Neural cell (in vitro differentiated cells): ENCODE data around the gene FAF2.

Source experiments
- CTCF ChIP-seq: fragments of 450-650 bp; IDR thresholded peaks from 2 replicates; pipeline ENCODE4 v1.5.1; 2014; ENCODE audit warnings: antibody characterized with exemption, mild to moderate bottlenecking, moderate library complexity; ENCODE audit not compliant: poor library complexity, severe bottlenecking
- EZH2 ChIP-seq: fragments of 200-600, 300-800 bp; shearing (Covaris generic), sonication (generic); IDR thresholded peaks from 2 replicates; pipeline ENCODE4 v1.6.1; 2014; ENCODE audit warnings: antibody characterized with exemption, low read length, borderline replicate concordance, mild to moderate bottlenecking; ENCODE audit not compliant: insufficient read depth, poor library complexity, severe bottlenecking
- POLR2AphosphoS5 ChIP-seq: IDR thresholded peaks from 2 replicates; pipeline ENCODE4 v1.6.1; 2012
- TAF1 ChIP-seq: IDR thresholded peaks from 2 replicates; pipeline ENCODE4 v1.6.1; 2012; ENCODE audit warnings: low read depth

GRCh38 chr5:176481711-176482110 is 33.5 kb downstream of the FAF2 start:
- TF ChIP-seq CTCF (no peak), POLR2AphosphoS5 (no peak), TAF1 (no peak), EZH2 (no peak)
